Measurements from ENCODE around the gene POC1A. TPM values are rescaled to one million over a fixed set of nuclear protein-coding genes. Genes with fewer than 3 reads are reported as not detected.

POC1A gene
- total and polyA plus RNA-seq, 10 of the 15 experiments (the other 5 are each of a cell fraction or from before 2014, with no cell fraction given) = 8.5 to 49.8 (median 23.5) TPM

GRCh38 chr3:52076896-52077780 is 77.1 kb downstream of the POC1A start:
- Histone ChIP-seq H3K27me3 (replicated peaks in 1 of 2; ENCODE audit: control insufficient read depth in 2 of 2, insufficient read depth in 2 of 2, low read length in 1 of 2) (no peaks in the 10 kb centered on the region), H3K9me3 (replicated peaks; ENCODE audit: control insufficient read depth, insufficient read depth, low read length) (no peaks in the 10 kb centered on the region), H4K20me1 (ENCODE audit: control insufficient read depth, insufficient read depth) (no peaks in the 10 kb centered on the region), H3K79me2 (ENCODE audit: control insufficient read depth, insufficient read depth, low read length) (no peaks in the 10 kb centered on the region), H3K27ac (ENCODE audit: control insufficient read depth, insufficient read depth) (no peak overlapping the region), H3K4me1 (ENCODE audit: control insufficient read depth, insufficient read depth, low read length) (no peaks in the 10 kb centered on the region), H3K9ac (ENCODE audit: control insufficient read depth, insufficient read depth, low read length) (no peak overlapping the region), H2AFZ (ENCODE audit: control insufficient read depth, low read depth, low read length) (no peak overlapping the region), H3K36me3 (ENCODE audit: control insufficient read depth in 2 of 2, insufficient read depth in 2 of 2, low read length in 1 of 2) (peaks cover 0 to 3% of the 10 kb centered on the region in 2 experiments; a peak in 3 of 4 replicates), H3K4me3 (no peak overlapping the region), H3K4me2 (ENCODE audit: control insufficient read depth, insufficient read depth) (no peak overlapping the region)
- in situ Hi-C loops (cut with MboI) = no loop called here
- WGBS (ENCODE audit: insufficient coverage, insufficient replicate concordance, low lambda C conversion rate, missing lambda C conversion rate) = 86% methylated on average over 14 of the region's 14 CpGs
- DNase-seq (ENCODE audit: low read depth, low spot score) (no peak), FAIRE-seq (no peak), ATAC-seq (no peak)
- ChIA-PET SMC1A (ENCODE audit: uncharacterized antibody, unreplicated experiment) (no interaction called here), RAD21 (ENCODE audit: unreplicated experiment) (interaction anchor here (0.7 kb wide), 1 partner anchor 24 kb away, joined by 3 read pairs; no protein-coding TSS in a partner anchor), POLR2A (interaction anchor here (0.7 kb wide), 1 partner anchor 21 kb away, joined by 4 read pairs; no protein-coding TSS in a partner anchor), CTCF (no interaction called here)
- BruUV-seq (replicated peaks) = no TSS peak
- intact Hi-C loops (cut with micrococcal nuclease; ENCODE audit: unreplicated experiment) = no loop called here
- TF ChIP-seq ZNF274 (IDR thresholded peaks at IDR 0.05; ENCODE audit: insufficient read depth, insufficient read length) = no peak
- TF ChIP-seq ATF3 (IDR thresholded peaks at IDR 0.05; ENCODE audit: borderline replicate concordance, extremely low read depth, low read depth, low read length) = no peak
- TF ChIP-seq CHD1 (IDR thresholded peaks at IDR 0.05; ENCODE audit: low read depth, low read length) = no peak
- TF ChIP-seq RCOR1 (conservative IDR thresholded peaks at IDR 0.05; ENCODE audit: low read depth, low read length) = no peak
- no peak for TF ChIP-seq POLR2A (IDR thresholded peaks at IDR 0.05; ENCODE audit: low read depth, low read length)
- TF ChIP-seq HCFC1 (IDR thresholded peaks at IDR 0.05; ENCODE audit: low read length) = no peak
- TF ChIP-seq ZZZ3 (IDR thresholded peaks at IDR 0.05; ENCODE audit: control insufficient read depth, insufficient read length, low read depth) = no peak
- no peak for TF ChIP-seq SMARCA5 (IDR thresholded peaks at IDR 0.05)
- TF ChIP-seq NKRF (conservative IDR thresholded peaks at IDR 0.05) = no peak
- TF ChIP-seq SKIL (IDR thresholded peaks at IDR 0.05; ENCODE audit: low read depth, poor library complexity, severe bottlenecking) = no peak
- TF ChIP-seq KDM1A (IDR thresholded peaks at IDR 0.05; ENCODE audit: borderline replicate concordance) = no peak
- TF ChIP-seq BCL11A (IDR thresholded peaks at IDR 0.05; ENCODE audit: low read depth, low read length) = no peak
- TF ChIP-seq ZNF622 (IDR thresholded peaks at IDR 0.05) = no peak
- no peak for TF ChIP-seq YBX1 (IDR thresholded peaks at IDR 0.05)
- no peak for TF ChIP-seq BCLAF1 (IDR thresholded peaks at IDR 0.05)
- TF ChIP-seq IRF5 (IDR thresholded peaks at IDR 0.05; ENCODE audit: borderline replicate concordance) = no peak

Measured in GM12878 (cell line).